DOHH2 (cell line): ENCODE results near the gene ALPG.
"Not testable (repeated sequence)": the region's sequence is repeated elsewhere in the genome, so short reads cannot be mapped to it uniquely, and the experiment has no call there.

ENCODE experiments used
- H3F3A ChIP-seq: fragments of 200-600 bp; sonication (generic), shearing (Covaris generic); 2 replicates; pipeline ENCODE4 v1.6.0; 2016; ENCODE audit warnings: antibody characterized with exemption, mild to moderate bottlenecking; ENCODE audit not compliant: control insufficient read depth, insufficient read depth
- H3K27ac ChIP-seq: fragments of 200-600 bp; sonication (generic); 2 replicates; pipeline ENCODE4 v1.5.1; 2014; ENCODE audit warnings: low read depth, mild to moderate bottlenecking, low read length, moderate library complexity
- H3K27me3 ChIP-seq: fragments of 200-600 bp; sonication (generic); 2 replicates; pipeline ENCODE4 v1.6.1; 2014; ENCODE audit warnings: mild to moderate bottlenecking, low read length, mixed read lengths; ENCODE audit not compliant: control insufficient read depth
- H3K36me3 ChIP-seq: fragments of 200-600 bp; sonication (generic); 2 replicates; pipeline ENCODE4 v1.6.1; 2014; ENCODE audit warnings: mild to moderate bottlenecking, low read length, moderate library complexity, mixed read lengths; ENCODE audit not compliant: control insufficient read depth
- H3K4me1 ChIP-seq: fragments of 200-600 bp; sonication (generic); 2 replicates; pipeline ENCODE4 v1.6.1; 2014; ENCODE audit warnings: mild to moderate bottlenecking, low read length, mixed read lengths; ENCODE audit not compliant: control insufficient read depth
- H3K4me2 ChIP-seq: fragments of 200-600 bp; sonication (generic); 2 replicates; pipeline ENCODE4 v1.6.0; 2014; ENCODE audit warnings: mild to moderate bottlenecking, low read length, moderate library complexity
- H3K4me3 ChIP-seq: fragments of 200-600 bp; sonication (generic); 2 replicates; pipeline ENCODE4 v1.5.1; 2014; ENCODE audit warnings: mild to moderate bottlenecking, low read length, mixed read lengths
- H3K79me2 ChIP-seq: fragments of 200-600 bp; sonication (generic); 2 replicates; pipeline ENCODE4 v1.6.1; 2014; ENCODE audit warnings: mild to moderate bottlenecking, low read length, mixed read lengths; ENCODE audit not compliant: control insufficient read depth
- H3K9me2 ChIP-seq: fragments of 200-600 bp; sonication (generic); replicated peaks from 2 replicates; pipeline ENCODE4 v1.6.1; 2014; ENCODE audit warnings: mild to moderate bottlenecking, low read length, mixed read lengths; ENCODE audit not compliant: control insufficient read depth
- H3K9me3 ChIP-seq: fragments of 200-600 bp; sonication (generic); 2 replicates; pipeline ENCODE4 v1.6.1; 2014; ENCODE audit warnings: antibody characterized with exemption, low read length, mixed read lengths; ENCODE audit not compliant: control insufficient read depth, insufficient read depth
- H4K20me1 ChIP-seq: fragments of 200-600 bp; sonication (generic); 2 replicates; pipeline ENCODE4 v1.6.0; 2014; ENCODE audit warnings: low read depth, mild to moderate bottlenecking, antibody characterized with exemption, low read length, moderate library complexity; ENCODE audit not compliant: control insufficient read depth, insufficient read depth
- CTCF ChIP-seq: fragments of 200-600 bp; sonication (generic); IDR thresholded peaks from one replicate; pipeline ENCODE4 v1.5.1; 2014; ENCODE audit warnings: antibody characterized with exemption, mild to moderate bottlenecking, low read depth, low read length; ENCODE audit not compliant: poor library complexity, severe bottlenecking
- EZH2phosphoT487 ChIP-seq: fragments of 200-600 bp; sonication (generic); IDR thresholded peaks from 2 replicates; pipeline ENCODE4 v1.6.1; 2017; ENCODE audit warnings: borderline replicate concordance, mild to moderate bottlenecking, antibody characterized with exemption, low read length, moderate library complexity, mixed read lengths

Gene ALPG

GRCh38 chr2:232402518-232402917 lies 4.1 kb upstream of the ALPG start:
- Histone ChIP-seq H3K9me2 (no peaks in the 10 kb centered on the region), H3K4me1 (no peaks in the 10 kb centered on the region), H3K9me3 (no peaks in the 10 kb centered on the region), H3K4me2 (no peak overlapping the region), H3K79me2 (no peaks in the 10 kb centered on the region), H3K36me3 (no peaks in the 10 kb centered on the region), H4K20me1 (no peaks in the 10 kb centered on the region), H3F3A (no peaks in the 10 kb centered on the region), H3K27ac (no peak overlapping the region), H3K4me3 (no peak overlapping the region), H3K27me3 (no peaks in the 10 kb centered on the region)
- TF ChIP-seq CTCF (no peak), EZH2phosphoT487 (no peak)

GRCh38 chr2:232405943-232406510 lies 617 bp upstream of the ALPG start:
- TF ChIP-seq CTCF (no peak), EZH2phosphoT487 (no peak)
- H3K9me3 ChIP-seq: no peaks in the 10 kb centered on the region
- no peaks in the 10 kb centered on the region for H3K4me1 ChIP-seq
- H4K20me1 ChIP-seq: no peaks in the 10 kb centered on the region
- no peak overlapping the region for H3K4me2 ChIP-seq
- H3K36me3 ChIP-seq: no peaks in the 10 kb centered on the region
- H3F3A ChIP-seq: no peaks in the 10 kb centered on the region
- no peaks in the 10 kb centered on the region for H3K9me2 ChIP-seq
- H3K79me2 ChIP-seq: no peaks in the 10 kb centered on the region
- no peak overlapping the region for H3K27ac ChIP-seq
- no peaks in the 10 kb centered on the region for H3K27me3 ChIP-seq
- H3K4me3 ChIP-seq: no peak overlapping the region

DNA sequence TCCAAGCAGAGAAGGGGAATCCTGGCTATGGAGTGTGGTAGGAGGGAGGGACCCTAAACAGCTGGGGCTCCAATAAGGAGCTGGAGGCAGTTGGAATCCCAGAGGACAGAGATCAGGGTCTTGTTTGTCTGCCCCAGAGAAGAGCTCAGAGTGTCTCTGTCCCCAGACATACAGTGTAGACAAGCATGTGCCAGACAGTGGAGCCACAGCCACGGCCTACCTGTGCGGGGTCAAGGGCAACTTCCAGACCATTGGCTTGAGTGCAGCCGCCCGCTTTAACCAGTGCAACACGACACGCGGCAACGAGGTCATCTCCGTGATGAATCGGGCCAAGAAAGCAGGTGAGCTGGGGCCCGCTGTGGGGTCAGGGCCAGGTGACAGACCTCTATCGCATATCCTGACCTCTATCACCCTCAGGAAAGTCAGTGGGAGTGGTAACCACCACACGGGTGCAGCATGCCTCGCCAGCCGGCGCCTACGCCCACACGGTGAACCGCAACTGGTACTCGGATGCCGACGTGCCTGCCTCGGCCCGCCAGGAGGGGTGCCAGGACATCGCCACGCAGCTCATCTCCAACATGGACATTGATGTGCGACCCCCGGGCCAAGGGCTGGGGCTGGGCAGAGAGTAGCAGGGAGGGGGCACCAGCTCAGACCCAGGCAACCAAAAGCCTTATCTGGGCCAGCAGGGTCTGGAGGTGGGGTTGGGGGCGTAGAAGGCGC lies 945 bp downstream of the ALPG start:
- not testable (repeated sequence) for H3K4me2 ChIP-seq, H3K4me3 ChIP-seq, H3K4me1 ChIP-seq, H3K9me2 ChIP-seq, H3K36me3 ChIP-seq, H3K27ac ChIP-seq, H3F3A ChIP-seq, H4K20me1 ChIP-seq, H3K27me3 ChIP-seq, H3K79me2 ChIP-seq, H3K9me3 ChIP-seq

DNA sequence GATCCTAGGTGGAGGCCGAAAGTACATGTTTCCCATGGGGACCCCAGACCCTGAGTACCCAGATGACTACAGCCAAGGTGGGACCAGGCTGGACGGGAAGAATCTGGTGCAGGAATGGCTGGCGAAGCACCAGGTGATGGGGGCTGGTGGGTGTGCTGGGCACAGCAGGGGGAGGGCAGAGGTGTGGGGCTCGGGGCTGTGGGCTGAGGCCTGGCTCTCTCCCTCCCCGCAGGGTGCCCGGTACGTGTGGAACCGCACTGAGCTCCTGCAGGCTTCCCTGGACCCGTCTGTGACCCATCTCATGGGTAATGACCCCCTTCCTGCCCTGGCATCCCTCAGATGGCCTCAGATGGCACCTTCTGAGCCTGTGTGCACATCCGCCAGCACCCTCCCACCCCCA lies 1.6 kb downstream of the ALPG start:
- not testable (repeated sequence) for H3K4me2 ChIP-seq, H3K79me2 ChIP-seq, H3K36me3 ChIP-seq, H3K9me3 ChIP-seq, H3K27ac ChIP-seq, H4K20me1 ChIP-seq, H3K9me2 ChIP-seq, H3K4me3 ChIP-seq, H3K4me1 ChIP-seq, H3F3A ChIP-seq
- H3K27me3 ChIP-seq: peaks cover 14% of the 10 kb centered on the region

- not testable (repeated sequence) for H3K27ac ChIP-seq, H3K9me2 ChIP-seq, H3K9me3 ChIP-seq, H3F3A ChIP-seq, H4K20me1 ChIP-seq, H3K4me3 ChIP-seq, H3K79me2 ChIP-seq, H3K4me2 ChIP-seq, H3K36me3 ChIP-seq, H3K4me1 ChIP-seq
- peaks cover 16% of the 10 kb centered on the region for H3K27me3 ChIP-seq
Measured at GRCh38 chr2:232409617-232410016, 3.0 kb downstream of the ALPG start.
